Cardiac septum (tissue), 1 donor: ENCODE data around the gene HADHB. TPM values are rescaled to one million over a fixed set of nuclear protein-coding genes. Genes with fewer than 3 reads are reported as not detected.
A peak's percentile ranks its signal among the peaks of the same experiment; 100 is the strongest.

ENCODE experiments used
- DNase-seq: peaks from one replicate; pipeline ENCODE4 v3.0.0-alpha.2; 2020; ENCODE audit warnings: low spot score
- intact Hi-C: fragments of 100-400 bp; cut with DNase I; formaldehyde crosslinking; loops from one replicate; pipeline ENCODE4 v1.14.0; 2022
- long read RNA-seq: library from polyadenylated mRNA; unstranded; transcript quantifications from one replicate; pipeline ENCODE4 v2.0.0, GENCODE V29; 2021
- total RNA-seq: library from RNA; stranded (reverse); fragmentation: NEBNext Ultra II Directional; extraction: Animal tissue kit (Norgen Biotek cat#: 25700); gene quantifications from one replicate; pipeline ENCODE4 v1.2.1, GENCODE V29; 2021
- donor health status: DM: no; HTN: no; CAD: no.

The HADHB gene
- total RNA-seq: 532 TPM
- long read RNA-seq, transcript HADHB-201 (16 exons, 2,044 nt): major isoform, 952 of 1,065 reads
- long read RNA-seq, transcript HADHB-208 (15 exons, 2,142 nt): minor isoform, 14 of 1,065 reads
- long read RNA-seq, partial matches to known transcripts: 60 of 1,065 reads
- long read RNA-seq, other reads (novel, unspliced or antisense): 33 of 1,065 reads

DNA sequence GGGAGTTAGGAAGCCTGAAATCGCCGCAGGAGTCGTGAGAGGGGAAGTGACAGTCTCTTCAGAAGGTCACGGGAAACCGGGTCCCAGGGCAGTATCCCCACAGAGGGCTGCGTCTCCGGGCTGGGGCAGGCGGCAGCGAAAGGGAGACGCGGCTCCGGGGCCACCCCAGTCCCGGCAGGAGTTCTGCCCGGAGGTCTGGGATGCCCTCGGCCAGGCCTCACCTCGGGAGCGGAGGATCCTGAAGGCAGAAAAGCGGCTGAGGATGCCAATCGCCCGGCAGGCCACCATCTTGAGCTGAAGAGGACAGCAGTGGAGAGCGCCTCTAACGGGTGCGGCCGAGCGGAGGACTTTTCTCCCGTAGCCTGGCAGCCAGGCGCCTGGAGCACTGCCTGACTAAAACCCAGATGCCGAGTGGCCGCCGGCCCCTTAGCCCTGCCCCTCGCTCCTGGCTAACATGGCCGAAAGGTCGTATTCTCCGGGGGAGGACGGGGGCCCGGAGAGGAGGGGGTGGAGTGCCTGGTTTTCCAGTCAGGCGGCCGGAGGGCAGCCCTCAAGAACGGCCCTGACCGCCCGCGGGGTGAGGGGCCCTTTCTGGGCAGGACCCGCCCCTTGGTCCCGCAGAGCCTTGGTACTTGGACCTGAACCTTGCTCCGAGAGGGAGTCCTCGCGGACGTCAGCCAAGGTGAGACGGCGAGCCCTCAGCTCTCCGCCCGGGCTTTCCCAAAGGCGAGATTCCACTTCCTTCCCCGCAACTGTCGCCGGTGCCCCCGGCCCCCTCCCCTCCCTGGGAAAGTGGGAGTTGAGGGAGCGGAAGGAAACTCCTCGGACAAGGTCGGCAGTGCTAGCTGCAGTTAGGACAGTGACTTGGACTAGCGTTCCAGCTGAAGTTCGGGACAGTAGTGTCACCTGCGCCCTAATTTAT is at the start of gene HADHB, which contains the start of gene HADHA:
Gene HADHB (plus strand): TSS at position 631 of the 922 bp plus-strand sequence. CDS start 9,316 bp downstream, outside the sequence.
Gene HADHA (minus strand): TSS at position 324 of the 922 bp plus-strand sequence. CDS start 36 bp downstream, at position 288.
- intact Hi-C loops: loop anchor here (2.0 kb wide), 2 partner anchors 54 to 100 kb away; no protein-coding TSS in a partner anchor
- peak; percentile 95 for DNase-seq

GRCh38 chr2:26195040-26195984 is 49.4 kb upstream of the HADHB start:
- no peak for DNase-seq
- intact Hi-C loops: no loop called here

GRCh38 chr2:26196683-26197418 is 47.9 kb upstream of the HADHB start:
- DNase-seq: no peak

DNA sequence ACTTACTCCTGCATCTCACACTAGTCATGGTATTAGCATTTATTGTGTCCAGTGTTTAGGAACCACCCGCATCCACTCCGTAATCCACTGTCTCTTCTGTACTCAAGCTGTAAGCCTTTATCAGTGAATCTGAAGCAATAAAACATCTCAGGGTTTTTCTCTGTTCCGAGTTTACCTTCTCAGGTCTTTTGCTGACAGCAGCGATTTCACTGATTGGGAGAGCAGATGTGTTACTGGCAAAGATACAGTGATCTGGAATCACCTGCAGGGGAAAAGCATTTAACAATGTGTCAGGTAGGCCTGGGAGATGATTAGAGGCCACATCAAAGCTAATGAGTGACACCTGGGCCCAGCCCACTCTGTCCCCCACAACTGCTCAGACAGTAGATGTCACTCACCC is 47.2 kb upstream of the HADHB start:
- intact Hi-C loops: no loop called here
- no peak for DNase-seq

More at GRCh38 chr2:26196683-26197418, 47.9 kb upstream of the HADHB start:
- intact Hi-C loops: no loop called here

DNA sequence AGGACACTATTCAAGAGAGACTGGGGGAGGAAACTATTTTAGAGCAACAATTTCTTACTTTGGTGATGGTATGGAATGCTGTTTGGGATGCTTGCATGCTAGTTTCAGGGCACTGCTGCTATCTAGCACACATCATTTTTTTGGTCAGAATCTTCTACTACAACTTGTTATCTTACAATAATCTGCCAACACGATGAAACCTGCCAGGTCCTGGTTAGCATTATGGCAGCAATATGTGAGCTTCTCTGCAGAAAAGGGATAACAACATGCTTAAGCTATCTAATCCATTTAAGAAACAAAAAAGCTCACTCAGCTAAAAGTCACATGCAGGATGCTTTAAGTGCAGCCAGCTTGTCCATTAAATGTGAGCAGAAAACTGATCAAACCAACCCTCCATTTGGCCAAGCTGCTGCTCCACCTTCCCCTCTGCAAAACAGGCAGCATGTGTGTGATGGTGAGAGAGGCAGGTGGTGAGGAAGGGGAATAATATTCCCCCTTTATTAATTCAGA is 41.7 kb upstream of the HADHB start:
- intact Hi-C loops: no loop called here
- no peak for DNase-seq

GRCh38 chr2:26203906-26204305 is 40.8 kb upstream of the HADHB start:
- intact Hi-C loops: no loop called here
- DNase-seq: no peak

GRCh38 chr2:26212011-26212410 is 32.7 kb upstream of the HADHB start:
- intact Hi-C loops: no loop called here
- DNase-seq: no peak

DNA sequence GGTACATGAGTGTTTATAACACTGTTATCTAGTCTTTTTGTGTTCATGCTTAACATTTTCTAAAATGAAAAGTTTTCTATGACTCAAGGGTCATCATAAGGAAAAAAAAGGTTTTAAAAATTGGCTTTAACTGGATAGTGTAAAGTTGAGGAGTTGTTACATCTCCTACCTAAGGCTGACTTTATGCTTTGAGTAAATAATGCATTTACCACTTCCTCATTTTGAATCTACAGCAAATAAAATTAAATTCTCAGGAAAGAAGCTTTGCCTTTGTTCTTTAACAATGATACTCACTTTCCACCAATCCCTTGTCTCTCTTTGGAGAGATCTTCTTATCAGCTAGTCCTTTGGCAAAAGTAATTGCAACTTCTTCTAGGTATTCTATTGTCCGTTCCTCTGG is 30.0 kb upstream of the HADHB start:
- intact Hi-C loops: no loop called here
- no peak for DNase-seq

- DNase-seq: no peak
- intact Hi-C loops: no loop called here
Observed at GRCh38 chr2:26215833-26216232, 28.9 kb upstream of the HADHB start.

- intact Hi-C loops: no loop called here
- DNase-seq: no peak
Observed at GRCh38 chr2:26216587-26216986, 28.2 kb upstream of the HADHB start.

- no peak for DNase-seq
- intact Hi-C loops: no loop called here
Observed at GRCh38 chr2:26217720-26218119, 27.0 kb upstream of the HADHB start.

- DNase-seq: no peak
- intact Hi-C loops: no loop called here
Observed at GRCh38 chr2:26223018-26223417, 21.7 kb upstream of the HADHB start.

DNA sequence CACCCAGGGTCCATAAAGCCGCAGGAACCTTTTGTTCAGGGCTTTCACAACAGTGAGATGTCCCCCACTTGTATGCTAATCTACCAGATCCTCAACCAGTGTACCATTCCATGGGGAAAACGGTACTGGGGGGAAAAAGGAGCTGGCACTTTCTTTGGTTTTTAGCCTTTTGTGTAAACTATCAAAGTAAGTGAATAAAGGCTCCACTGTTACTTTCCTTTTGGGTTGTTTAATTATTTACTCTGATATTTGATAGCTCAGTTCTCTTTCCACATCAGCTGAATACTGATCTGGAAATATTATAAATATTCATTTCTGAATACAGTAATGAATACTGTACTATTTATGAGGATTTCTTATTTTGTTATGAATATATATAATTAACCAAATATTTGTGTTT is 20.6 kb upstream of the HADHB start:
- no peak for DNase-seq
- intact Hi-C loops: no loop called here

GRCh38 chr2:26229595-26229994 is 15.1 kb upstream of the HADHB start:
- intact Hi-C loops: no loop called here
- no peak for DNase-seq

- no peak for DNase-seq
- intact Hi-C loops: no loop called here
Observed at GRCh38 chr2:26230806-26231205, 13.9 kb upstream of the HADHB start.

DNA sequence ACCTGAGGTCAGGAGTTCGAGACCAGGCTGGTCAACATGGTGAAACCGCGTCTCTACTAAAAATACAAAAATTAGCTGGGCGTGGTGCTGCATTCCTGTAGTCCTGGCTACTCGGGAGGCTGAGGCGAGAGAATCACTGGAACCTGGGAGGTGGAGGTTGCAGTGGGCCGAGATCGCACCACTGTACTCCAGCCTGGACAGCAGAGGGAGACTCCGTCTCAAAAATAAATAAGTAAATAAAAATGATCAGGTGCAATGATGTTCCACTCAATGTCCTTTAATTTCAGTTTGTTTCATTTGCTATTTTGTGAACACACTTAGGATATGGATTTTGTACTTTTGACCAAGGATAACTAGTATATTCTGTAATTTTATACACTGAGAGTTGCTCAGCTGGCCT is 9.7 kb upstream of the HADHB start:
- intact Hi-C loops: loop anchor here (2.0 kb wide), 1 partner anchor 96 kb away; no protein-coding TSS in a partner anchor
- no peak for DNase-seq

- intact Hi-C loops: no loop called here
- no peak for DNase-seq
Observed at GRCh38 chr2:26237868-26238267, 6.9 kb upstream of the HADHB start.

DNA sequence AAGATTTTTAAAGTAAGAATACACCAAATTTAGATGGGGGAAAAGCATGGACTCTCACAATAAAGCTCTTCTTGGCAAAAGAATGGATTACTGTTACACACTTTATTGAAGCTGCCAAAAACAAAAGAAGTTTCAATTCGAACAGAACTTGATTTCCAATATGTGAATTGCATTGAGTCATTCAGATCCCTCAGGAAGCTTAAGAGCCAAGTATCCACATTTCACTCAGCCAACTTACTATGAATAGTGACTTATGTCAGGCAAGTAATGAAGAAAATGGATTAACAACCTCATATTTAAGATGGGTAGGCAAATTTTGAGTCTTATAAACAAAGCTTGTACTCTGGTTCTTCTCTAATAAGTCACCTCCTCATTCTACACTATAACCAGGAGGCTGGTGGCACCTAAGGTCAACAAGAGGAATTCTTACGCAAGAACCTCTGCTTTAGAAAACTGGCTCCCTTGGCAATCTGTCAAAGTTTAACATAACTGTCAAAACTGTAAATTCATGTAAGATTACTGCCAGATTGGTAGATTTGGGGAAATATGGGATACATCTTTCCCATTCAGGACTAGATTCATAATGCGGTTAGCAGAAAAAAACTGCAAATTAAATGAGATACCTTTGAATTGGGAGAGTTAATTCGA is 6.3 kb upstream of the HADHB start:
- DNase-seq: no peak
- intact Hi-C loops: no loop called here
